ENCODE results near the gene HIPK2. TPM values are rescaled to one million over a fixed set of nuclear protein-coding genes. Genes with fewer than 3 reads are reported as not detected.

Gene HIPK2
- total RNA-seq, 1 experiment from 2014 or later, result 30.7 TPM

DNA sequence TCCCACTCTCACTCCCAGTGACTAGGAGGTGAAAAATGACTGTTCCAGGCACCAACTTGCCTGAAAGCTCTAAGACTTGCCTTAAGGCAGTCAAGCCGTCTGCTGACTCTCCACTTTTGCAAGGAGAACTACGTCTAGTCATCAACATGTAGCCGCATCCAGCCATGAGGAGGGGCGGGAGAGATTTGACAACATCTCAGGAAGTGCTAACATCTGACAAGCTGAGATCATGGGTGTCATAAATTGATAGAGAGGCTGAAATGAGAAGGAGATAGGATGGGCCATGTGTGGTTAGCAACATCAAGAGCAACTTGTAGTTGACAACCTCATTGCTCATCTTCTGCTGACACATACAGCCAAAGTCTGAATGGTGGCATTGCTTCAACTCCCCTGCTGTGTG is 42.3 kb upstream of the HIPK2 start:
- Histone ChIP-seq H3K27ac (ENCODE audit: low read depth, low read length, poor library complexity, severe bottlenecking) (no peak overlapping the region), H3K4me1 (ENCODE audit: insufficient read depth, low read length, poor library complexity, severe bottlenecking) (no peaks in the 10 kb centered on the region), H3K27me3 (replicated peaks; ENCODE audit: insufficient read depth, low read depth, low read length, poor library complexity) (peaks cover 31% of the 10 kb centered on the region), H3K9me3 (ENCODE audit: low read depth, low read length, poor library complexity, severe bottlenecking) (no peaks in the 10 kb centered on the region), H3K4me3 (ENCODE audit: low read depth, low read length, poor library complexity, severe bottlenecking) (no peak overlapping the region), H3K36me3 (ENCODE audit: insufficient read depth, low read length, poor library complexity, severe bottlenecking) (no peaks in the 10 kb centered on the region)
- ChIA-PET POLR2A (ENCODE audit: low non-redundant PET) (no interaction called here), CTCF (no interaction called here)
- no peak for DNase-seq (ENCODE audit: low spot score)
- no peak for TF ChIP-seq EZH2 (IDR thresholded peaks at IDR 0.05; ENCODE audit: borderline replicate concordance, low read depth, low read length, poor library complexity, severe bottlenecking)
- TF ChIP-seq, protein P1, sequence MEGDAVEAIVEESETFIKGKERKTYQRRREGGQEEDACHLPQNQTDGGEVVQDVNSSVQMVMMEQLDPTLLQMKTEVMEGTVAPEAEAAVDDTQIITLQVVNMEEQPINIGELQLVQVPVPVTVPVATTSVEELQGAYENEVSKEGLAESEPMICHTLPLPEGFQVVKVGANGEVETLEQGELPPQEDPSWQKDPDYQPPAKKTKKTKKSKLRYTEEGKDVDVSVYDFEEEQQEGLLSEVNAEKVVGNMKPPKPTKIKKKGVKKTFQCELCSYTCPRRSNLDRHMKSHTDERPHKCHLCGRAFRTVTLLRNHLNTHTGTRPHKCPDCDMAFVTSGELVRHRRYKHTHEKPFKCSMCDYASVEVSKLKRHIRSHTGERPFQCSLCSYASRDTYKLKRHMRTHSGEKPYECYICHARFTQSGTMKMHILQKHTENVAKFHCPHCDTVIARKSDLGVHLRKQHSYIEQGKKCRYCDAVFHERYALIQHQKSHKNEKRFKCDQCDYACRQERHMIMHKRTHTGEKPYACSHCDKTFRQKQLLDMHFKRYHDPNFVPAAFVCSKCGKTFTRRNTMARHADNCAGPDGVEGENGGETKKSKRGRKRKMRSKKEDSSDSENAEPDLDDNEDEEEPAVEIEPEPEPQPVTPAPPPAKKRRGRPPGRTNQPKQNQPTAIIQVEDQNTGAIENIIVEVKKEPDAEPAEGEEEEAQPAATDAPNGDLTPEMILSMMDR (conservative IDR thresholded peaks at IDR 0.05; ENCODE audit: low read depth, low read length), result no peak
- intact Hi-C loops (cut with micrococcal nuclease; ENCODE audit: unreplicated experiment), result no loop called here
- no TSS peak for BruUV-seq (replicated peaks)

DNA sequence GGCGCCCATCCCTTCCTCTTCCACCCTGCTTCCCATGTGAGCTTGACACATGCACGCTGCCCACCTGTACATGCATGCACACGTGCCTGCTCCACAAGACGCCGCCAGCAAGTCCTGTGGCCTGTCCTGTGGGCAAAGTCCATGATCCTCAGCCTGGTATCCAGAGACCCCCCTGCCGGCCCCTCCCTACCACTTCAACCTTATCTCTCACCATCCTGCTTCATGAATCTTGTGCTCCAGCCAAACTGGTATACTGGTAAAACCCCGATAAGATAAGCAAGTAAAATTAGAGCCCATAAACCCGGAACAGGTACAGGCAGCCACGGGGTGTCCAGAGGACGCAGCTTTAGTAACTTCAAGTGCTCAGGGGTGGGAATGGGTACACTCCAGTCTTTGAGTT is 39.5 kb upstream of the HIPK2 start:
- Histone ChIP-seq H3K27me3 (replicated peaks; ENCODE audit: insufficient read depth, low read depth, low read length, poor library complexity) (peaks cover 16% of the 10 kb centered on the region), H3K4me1 (ENCODE audit: insufficient read depth, low read length, poor library complexity, severe bottlenecking) (no peaks in the 10 kb centered on the region), H3K4me3 (ENCODE audit: low read depth, low read length, poor library complexity, severe bottlenecking) (no peak overlapping the region), H3K27ac (ENCODE audit: low read depth, low read length, poor library complexity, severe bottlenecking) (no peak overlapping the region), H3K36me3 (ENCODE audit: insufficient read depth, low read length, poor library complexity, severe bottlenecking) (no peaks in the 10 kb centered on the region), H3K9me3 (ENCODE audit: low read depth, low read length, poor library complexity, severe bottlenecking) (no peaks in the 10 kb centered on the region)
- no peak for DNase-seq (ENCODE audit: low spot score)
- ChIA-PET POLR2A (ENCODE audit: low non-redundant PET) (no interaction called here), CTCF (no interaction called here)
- BruUV-seq (replicated peaks), result no TSS peak
- TF ChIP-seq, protein P1 (conservative IDR thresholded peaks at IDR 0.05; ENCODE audit: low read depth, low read length), result no peak
- no peak for TF ChIP-seq EZH2 (IDR thresholded peaks at IDR 0.05; ENCODE audit: borderline replicate concordance, low read depth, low read length, poor library complexity, severe bottlenecking)
- intact Hi-C loops (cut with micrococcal nuclease; ENCODE audit: unreplicated experiment), result no loop called here

DNA sequence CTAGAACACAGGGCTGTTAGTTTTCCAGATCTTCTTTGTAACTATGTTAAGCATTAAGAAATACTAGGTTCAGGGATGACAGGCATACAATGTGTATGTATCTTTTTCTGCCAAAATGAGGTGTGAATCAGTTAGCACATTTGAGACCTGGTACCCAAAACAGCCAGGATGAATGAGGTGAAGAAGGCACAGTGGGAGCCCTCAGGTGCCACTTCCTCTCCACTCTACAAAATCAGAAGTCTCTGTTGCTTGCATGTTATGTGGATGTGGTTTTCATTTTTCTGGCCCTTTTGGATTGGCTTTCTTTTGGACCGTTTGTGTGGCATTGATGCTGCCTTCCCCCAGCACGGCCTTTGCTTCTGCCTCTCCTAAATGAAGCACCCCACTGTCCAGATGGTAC is 35.9 kb upstream of the HIPK2 start:
- Histone ChIP-seq H3K4me3 (ENCODE audit: low read depth, low read length, poor library complexity, severe bottlenecking) (no peak overlapping the region), H3K4me1 (ENCODE audit: insufficient read depth, low read length, poor library complexity, severe bottlenecking) (no peaks in the 10 kb centered on the region), H3K9me3 (ENCODE audit: low read depth, low read length, poor library complexity, severe bottlenecking) (no peaks in the 10 kb centered on the region), H3K36me3 (ENCODE audit: insufficient read depth, low read length, poor library complexity, severe bottlenecking) (no peaks in the 10 kb centered on the region), H3K27me3 (replicated peaks; ENCODE audit: insufficient read depth, low read depth, low read length, poor library complexity) (no peaks in the 10 kb centered on the region), H3K27ac (ENCODE audit: low read depth, low read length, poor library complexity, severe bottlenecking) (no peak overlapping the region)
- no TSS peak for BruUV-seq (replicated peaks)
- POLR2A ChIA-PET (ENCODE audit: low non-redundant PET), result no interaction called here
- DNase-seq (ENCODE audit: low spot score), result no peak
- intact Hi-C loops (cut with micrococcal nuclease; ENCODE audit: unreplicated experiment), result no loop called here
- CTCF ChIA-PET, result no interaction called here
- TF ChIP-seq EZH2 (IDR thresholded peaks at IDR 0.05; ENCODE audit: borderline replicate concordance, low read depth, low read length, poor library complexity, severe bottlenecking), result no peak
- TF ChIP-seq, protein P1 (conservative IDR thresholded peaks at IDR 0.05; ENCODE audit: low read depth, low read length), result no peak
